ENCODE data around the gene PIGC. TPM values are rescaled to one million over a fixed set of nuclear protein-coding genes. Genes with fewer than 3 reads are reported as not detected.

Gene PIGC
- total RNA-seq, 4 donors from 2014 or later = 19.0 to 24.5 (median 20.4) TPM

DNA sequence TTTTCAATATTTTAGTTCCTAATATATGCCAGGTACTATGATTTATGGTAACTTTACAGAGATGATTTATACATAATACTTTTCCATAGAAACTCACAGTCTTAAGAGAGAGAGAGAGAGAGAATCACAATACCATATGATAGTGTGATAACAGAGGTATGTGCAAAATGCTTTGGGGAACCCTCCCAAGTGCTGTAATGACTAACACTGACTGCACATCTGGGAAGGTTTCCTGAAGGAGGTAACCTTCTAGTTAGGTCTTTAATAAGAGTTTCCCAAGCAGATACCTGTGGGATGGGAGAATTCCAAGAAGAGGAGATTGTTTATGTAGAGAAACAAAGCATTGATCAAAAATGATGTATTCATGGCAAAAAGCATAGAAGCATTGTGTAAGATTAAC, 34.6 kb upstream of the PIGC start:
- H3K4me1 ChIP-seq = no peaks in the 10 kb centered on the region
- H3K9me3 ChIP-seq = no peaks in the 10 kb centered on the region
- no peaks in the 10 kb centered on the region for H3K27me3 ChIP-seq
- H3K27ac ChIP-seq = no peak overlapping the region
- H3K36me3 ChIP-seq = no peaks in the 10 kb centered on the region
- TF ChIP-seq, protein P1, sequence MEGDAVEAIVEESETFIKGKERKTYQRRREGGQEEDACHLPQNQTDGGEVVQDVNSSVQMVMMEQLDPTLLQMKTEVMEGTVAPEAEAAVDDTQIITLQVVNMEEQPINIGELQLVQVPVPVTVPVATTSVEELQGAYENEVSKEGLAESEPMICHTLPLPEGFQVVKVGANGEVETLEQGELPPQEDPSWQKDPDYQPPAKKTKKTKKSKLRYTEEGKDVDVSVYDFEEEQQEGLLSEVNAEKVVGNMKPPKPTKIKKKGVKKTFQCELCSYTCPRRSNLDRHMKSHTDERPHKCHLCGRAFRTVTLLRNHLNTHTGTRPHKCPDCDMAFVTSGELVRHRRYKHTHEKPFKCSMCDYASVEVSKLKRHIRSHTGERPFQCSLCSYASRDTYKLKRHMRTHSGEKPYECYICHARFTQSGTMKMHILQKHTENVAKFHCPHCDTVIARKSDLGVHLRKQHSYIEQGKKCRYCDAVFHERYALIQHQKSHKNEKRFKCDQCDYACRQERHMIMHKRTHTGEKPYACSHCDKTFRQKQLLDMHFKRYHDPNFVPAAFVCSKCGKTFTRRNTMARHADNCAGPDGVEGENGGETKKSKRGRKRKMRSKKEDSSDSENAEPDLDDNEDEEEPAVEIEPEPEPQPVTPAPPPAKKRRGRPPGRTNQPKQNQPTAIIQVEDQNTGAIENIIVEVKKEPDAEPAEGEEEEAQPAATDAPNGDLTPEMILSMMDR (IDR thresholded peaks at IDR 0.05) = no peak
- no peak for TF ChIP-seq POLR2A (IDR thresholded peaks at IDR 0.05)
- no peak overlapping the region for H3K4me3 ChIP-seq
- DNase-seq = no peak

DNA sequence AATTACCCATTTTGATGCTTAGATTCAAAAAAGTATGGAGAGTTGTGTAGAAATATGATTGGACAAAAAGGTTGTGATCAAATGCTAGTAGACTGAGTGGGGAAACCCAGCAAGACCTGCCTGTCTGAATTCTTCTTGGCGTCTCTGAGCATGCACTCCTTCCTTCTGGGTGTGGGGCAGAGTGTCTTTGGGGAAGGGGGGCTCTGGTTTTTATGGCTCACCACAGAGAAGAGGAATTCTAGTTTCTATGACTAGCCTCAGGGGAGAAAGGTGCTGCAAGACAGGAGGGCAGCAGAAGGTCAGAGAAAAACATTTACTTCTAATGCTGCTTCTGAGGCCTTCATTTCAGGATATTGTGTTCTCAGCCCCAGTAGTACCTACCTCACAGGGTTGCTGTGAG, 33.9 kb upstream of the PIGC start:
- no peak overlapping the region for H3K4me3 ChIP-seq
- H3K27me3 ChIP-seq = no peaks in the 10 kb centered on the region
- H3K9me3 ChIP-seq = no peaks in the 10 kb centered on the region
- TF ChIP-seq POLR2A (IDR thresholded peaks at IDR 0.05) = no peak
- TF ChIP-seq, protein P1 (IDR thresholded peaks at IDR 0.05) = no peak
- H3K4me1 ChIP-seq = no peaks in the 10 kb centered on the region
- H3K36me3 ChIP-seq = no peaks in the 10 kb centered on the region
- no peak for DNase-seq
- no peak overlapping the region for H3K27ac ChIP-seq

DNA sequence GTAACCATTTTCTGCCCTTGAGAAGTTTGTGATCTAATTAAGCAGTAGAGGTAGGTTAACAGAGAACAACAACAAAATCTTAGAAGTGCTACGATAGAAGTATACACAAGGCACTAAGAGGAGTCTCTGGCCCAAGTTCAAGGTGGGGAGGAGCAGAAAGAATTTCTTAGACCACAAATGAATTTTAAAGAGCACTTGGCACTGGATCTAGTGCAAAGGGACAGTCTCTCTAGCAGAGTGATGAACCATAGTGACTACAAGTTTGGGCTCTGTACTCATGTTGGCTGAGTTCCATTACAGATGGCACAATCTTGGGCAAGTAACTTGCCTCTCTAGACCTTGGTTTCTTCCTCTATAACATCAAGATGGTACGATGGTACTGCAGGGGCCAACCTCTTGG, 33.3 kb upstream of the PIGC start:
- H3K27ac ChIP-seq = no peak overlapping the region
- no peak for DNase-seq

DNA sequence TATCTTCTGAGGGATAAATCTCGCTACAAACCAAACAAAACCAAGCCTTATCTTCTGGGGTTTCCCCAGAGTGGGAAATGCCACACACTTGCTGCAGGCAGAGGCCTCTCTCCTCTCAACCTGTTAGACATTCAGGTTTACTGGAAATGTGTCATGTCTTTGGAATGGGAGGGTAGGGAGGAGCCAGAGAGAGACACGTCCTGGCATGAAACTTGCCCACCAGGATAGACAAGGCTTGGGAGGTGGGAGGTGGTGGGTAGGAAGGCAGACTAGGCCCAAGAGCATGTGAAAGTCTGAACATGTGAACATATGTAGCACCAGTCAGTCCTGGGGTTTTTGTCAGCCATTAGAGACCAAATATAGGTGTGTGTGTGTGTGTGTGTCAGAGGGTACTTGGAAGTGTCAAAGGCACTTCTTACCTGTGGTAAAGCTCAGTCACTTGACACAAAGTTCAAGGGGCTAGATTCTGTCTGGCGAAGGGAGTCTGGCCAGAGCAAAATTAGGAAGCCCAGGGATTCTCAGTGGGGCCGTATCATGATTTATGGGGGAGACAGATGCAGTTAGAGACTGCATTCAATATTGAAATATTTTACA, 32.4 kb upstream of the PIGC start:
- no peak for DNase-seq
- H3K4me3 ChIP-seq = no peak overlapping the region
- no peak for TF ChIP-seq POLR2A (IDR thresholded peaks at IDR 0.05)
- no peaks in the 10 kb centered on the region for H3K27me3 ChIP-seq
- H3K4me1 ChIP-seq = no peaks in the 10 kb centered on the region
- H3K9me3 ChIP-seq = no peaks in the 10 kb centered on the region
- no peak overlapping the region for H3K27ac ChIP-seq
- no peaks in the 10 kb centered on the region for H3K36me3 ChIP-seq

More for the DNA sequence above, 33.3 kb upstream of the PIGC start:
- Histone ChIP-seq H3K4me1 (no peaks in the 10 kb centered on the region), H3K27me3 (no peaks in the 10 kb centered on the region), H3K36me3 (no peaks in the 10 kb centered on the region), H3K4me3 (no peak overlapping the region), H3K9me3 (no peaks in the 10 kb centered on the region)
- TF ChIP-seq, protein P1 (IDR thresholded peaks at IDR 0.05) = no peak
- TF ChIP-seq POLR2A (IDR thresholded peaks at IDR 0.05) = no peak

DNA sequence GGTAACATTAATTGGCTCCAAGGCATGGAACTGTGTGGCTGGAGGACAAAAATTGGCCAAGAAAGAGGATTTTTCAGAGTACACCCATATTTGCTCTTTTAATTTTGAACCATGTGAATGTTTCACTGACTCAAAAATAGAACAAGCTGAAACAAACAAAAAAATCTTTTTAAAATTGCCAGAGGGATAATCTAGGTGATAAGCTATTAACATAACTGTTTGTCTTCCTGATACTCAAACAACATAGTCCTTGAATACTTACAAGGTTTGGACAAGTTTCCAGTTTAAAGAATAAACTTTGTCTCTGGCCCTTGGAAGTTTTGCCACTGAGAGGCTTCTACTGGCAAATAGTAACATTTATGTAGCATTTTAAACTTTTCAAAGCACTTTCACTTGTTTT, 30.0 kb upstream of the PIGC start:
- no peaks in the 10 kb centered on the region for H3K36me3 ChIP-seq
- no peak overlapping the region for H3K4me3 ChIP-seq
- no peak overlapping the region for H3K27ac ChIP-seq
- H3K4me1 ChIP-seq = no peaks in the 10 kb centered on the region
- no peaks in the 10 kb centered on the region for H3K27me3 ChIP-seq
- no peaks in the 10 kb centered on the region for H3K9me3 ChIP-seq
- no peak for DNase-seq
- TF ChIP-seq POLR2A (IDR thresholded peaks at IDR 0.05) = no peak
- TF ChIP-seq, protein P1 (IDR thresholded peaks at IDR 0.05) = no peak

DNA sequence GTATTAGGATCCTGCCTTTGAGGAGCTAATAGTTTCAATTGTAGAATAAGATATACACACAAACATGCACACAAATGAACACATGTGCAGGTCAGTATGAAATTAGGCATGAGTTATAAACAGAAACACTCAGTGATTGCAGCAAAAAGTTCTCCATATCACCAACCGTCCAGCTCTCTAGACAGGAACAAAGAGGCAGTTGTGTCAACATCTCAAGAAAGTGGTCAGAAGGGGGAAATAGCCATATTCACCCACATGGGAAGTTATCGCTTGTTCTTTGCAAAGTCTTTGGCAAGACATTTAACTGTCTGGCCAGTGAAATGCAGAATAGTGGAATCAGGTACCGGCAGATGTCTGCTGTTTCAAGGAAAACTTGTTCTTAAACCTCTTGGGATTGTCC, 29.4 kb upstream of the PIGC start:
- no peak for DNase-seq
- Histone ChIP-seq H3K36me3 (no peaks in the 10 kb centered on the region), H3K27me3 (no peaks in the 10 kb centered on the region), H3K4me1 (no peaks in the 10 kb centered on the region), H3K9me3 (no peaks in the 10 kb centered on the region), H3K4me3 (no peak overlapping the region), H3K27ac (no peak overlapping the region)
- TF ChIP-seq, protein P1 (IDR thresholded peaks at IDR 0.05) = no peak
- TF ChIP-seq POLR2A (IDR thresholded peaks at IDR 0.05) = no peak
